Vagina (tissue), 2 donors: ENCODE results near the gene C22orf23.

Experiments
- CTCF ChIP-seq, 3 experiments: fragments of 450-650 bp in 2 of 3; fragments of 200-600 bp in 1 of 3; sonication (generic) in 1 of 3; IDR thresholded peaks; one replicate each; pipeline ENCODE4 v1.5.1; 2017 to 2019; ENCODE audit warnings: antibody characterized with exemption in 3 of 3, mild to moderate bottlenecking in 2 of 3, moderate library complexity in 2 of 3
- POLR2A ChIP-seq, 2 donors: fragments of 450-650 bp; IDR thresholded peaks; one replicate each; pipeline ENCODE4 v1.6.1; 2017; ENCODE audit warnings: antibody characterized with exemption in 2 of 2, mild to moderate bottlenecking in 2 of 2, moderate library complexity in 2 of 2

- TF ChIP-seq POLR2A (IDR thresholded peaks at IDR 0.05) (no peak), CTCF (IDR thresholded peaks at IDR 0.05) (no peak)
Measured at GRCh38 chr22:37942133-37942532, 11.3 kb downstream of the C22orf23 start.
